ENCODE measurements around the gene CTU2. TPM values are rescaled to one million over a fixed set of nuclear protein-coding genes. Genes with fewer than 3 reads are reported as not detected.

The CTU2 gene
- total and polyA plus RNA-seq, 2 of the 8 experiments (the other 6 are each of a cell fraction or from before 2014, with no cell fraction given) = 32.7 to 42.9 TPM

DNA sequence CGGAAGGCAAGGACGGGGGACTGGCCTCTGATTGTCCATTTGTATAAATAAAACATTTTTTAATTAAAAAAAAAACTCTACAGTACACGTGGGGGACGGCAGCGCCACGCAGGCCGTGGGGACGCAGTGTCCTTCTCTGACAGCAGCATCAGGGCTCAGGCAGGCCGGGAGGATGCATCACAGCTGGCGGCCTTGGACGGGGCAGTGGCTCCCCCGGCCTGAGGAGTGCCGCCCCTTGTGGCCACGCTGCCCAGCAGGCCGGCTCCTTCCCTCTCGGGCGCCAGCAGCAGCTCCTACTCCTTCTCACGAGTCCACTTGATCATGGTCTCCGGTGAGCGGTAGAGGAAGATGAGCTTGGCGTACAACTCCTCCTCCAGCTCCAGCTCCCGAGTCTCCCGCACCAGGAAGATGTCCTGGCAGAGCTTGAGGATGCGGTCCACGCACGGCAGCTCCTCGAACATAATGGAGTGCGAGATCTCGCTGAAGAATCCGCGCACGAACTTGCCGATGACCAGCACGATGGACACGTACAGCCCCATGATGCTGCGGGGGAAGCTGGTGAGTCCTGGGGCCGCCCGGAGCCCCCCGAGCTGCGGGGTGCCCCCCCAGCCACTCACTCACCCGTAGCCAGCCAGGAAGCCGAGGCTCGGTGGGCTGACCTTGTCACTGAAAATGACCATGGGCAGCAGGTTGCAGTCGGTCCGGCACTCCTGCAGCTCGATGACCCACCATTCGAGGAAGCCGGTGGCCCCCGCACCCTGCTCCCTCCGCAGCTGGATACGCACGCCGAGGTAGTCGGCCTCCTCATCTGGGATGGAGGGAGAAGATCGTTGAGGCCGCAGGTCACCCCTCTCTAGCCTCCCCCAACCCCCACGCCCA lies 9.2 kb downstream of the CTU2 start:
- Histone ChIP-seq H3K23ac (ENCODE audit: insufficient read length) (no peak overlapping the region), H3K4me3 (ENCODE audit: extremely low read depth in 1 of 4, insufficient read depth in 2 of 4, low read depth in 3 of 4, low read length in 4 of 4) (no peak overlapping the region), H3K23me2 (ENCODE audit: low read depth, low read length) (no peaks in the 10 kb centered on the region), H3K36me3 (ENCODE audit: control insufficient read depth in 2 of 4, insufficient read depth in 4 of 4, low read length in 3 of 4) (peaks cover 4 to 33% (median 20%) of the 10 kb centered on the region in 4 experiments; a peak in 5 of 8 replicates), H2BK12ac (ENCODE audit: low read depth, low read length) (no peak overlapping the region), H3K4ac (replicated peaks; ENCODE audit: insufficient read length, low read depth, low read length) (no peak overlapping the region), H2AK5ac (ENCODE audit: low read depth, low read length) (no peak overlapping the region), H4K5ac (ENCODE audit: insufficient read length, low read depth, low read length) (no peak overlapping the region), H2BK120ac (replicated peaks; ENCODE audit: low read depth, low read length) (no peak overlapping the region), H3K27ac (ENCODE audit: low read depth, low read length) (no peak overlapping the region), H3K14ac (ENCODE audit: insufficient read length) (no peak overlapping the region), H4K20me1 (replicated peaks in 1 of 2; ENCODE audit: control insufficient read depth in 1 of 2, insufficient read depth in 2 of 2, low read length in 2 of 2) (peaks cover 6 to 16% of the 10 kb centered on the region in 2 experiments), H3K18ac (ENCODE audit: extremely low read depth, low read length) (no peak overlapping the region), H3K56ac (replicated peaks; ENCODE audit: insufficient read length, low read depth, low read length) (no peak overlapping the region), H3K4me2 (ENCODE audit: insufficient read depth in 1 of 2, low read depth in 2 of 2, low read length in 2 of 2) (no peak overlapping the region), H2BK5ac (ENCODE audit: low read depth, low read length) (no peak overlapping the region), H2BK20ac (ENCODE audit: low read length) (no peak overlapping the region), H3K9ac (replicated peaks in 1 of 4; ENCODE audit: extremely low read depth in 1 of 4, low read depth in 3 of 4, low read length in 3 of 4) (no peak overlapping the region), H3K79me1 (ENCODE audit: low read depth, low read length) (peaks cover 4% of the 10 kb centered on the region), H3K79me2 (ENCODE audit: control insufficient read depth in 1 of 2, insufficient read depth in 2 of 2, low read length in 2 of 2) (no peaks in the 10 kb centered on the region), H3K9me3 (ENCODE audit: insufficient read depth in 2 of 2, low read depth in 1 of 2, low read length in 1 of 2) (no peaks in the 10 kb centered on the region), H4K8ac (ENCODE audit: extremely low read depth, insufficient read depth, low read length) (no peak overlapping the region; the same call in 1 of the 2 replicates), H3K27me3 (replicated peaks in 1 of 4; ENCODE audit: control insufficient read depth in 3 of 4, extremely low read depth in 1 of 4, insufficient read depth in 3 of 4, low read length in 3 of 4) (no peaks in the 10 kb centered on the region), H3K4me1 (replicated peaks in 1 of 4; ENCODE audit: control insufficient read depth in 3 of 4, insufficient read depth in 4 of 4, low read length in 3 of 4) (peaks cover 0 to 3% (median 0%) of the 10 kb centered on the region in 4 experiments; a peak in 1 of 7 replicates), H2AFZ (ENCODE audit: low read length) (no peak overlapping the region), H2BK15ac (ENCODE audit: low read length) (no peak overlapping the region), H4K91ac (replicated peaks; ENCODE audit: insufficient read length, low read length) (no peak overlapping the region)
- FAIRE-seq (no peak), DNase-seq (ENCODE audit: low read depth in 1 of 2, low spot score in 2 of 2) (no peak)
- WGBS, 2 experiments (ENCODE audit: extremely low coverage in 1 of 2, insufficient coverage in 1 of 2, insufficient read length in 1 of 2, insufficient replicate concordance in 2 of 2, low coverage in 1 of 2, low lambda C conversion rate in 2 of 2, missing lambda C conversion rate in 1 of 2) = 97% methylated on average over 49 of the region's 57 CpGs; no CpG with 5 or more reads in 1 of the 2 experiments
- CTCF ChIA-PET (ENCODE audit: partially characterized antibody) = interaction anchor here (1.2 to 3.0 kb wide), 6 partner anchors 9 to 87 kb away, joined by 3 to 16 read pairs (median 6); partner anchors contain the start of genes CTU2 and RNF166
- no peak for TF ChIP-seq POLR2AphosphoS5 (IDR thresholded peaks at IDR 0.05; ENCODE audit: low read depth, low read length)
- no peak for TF ChIP-seq HDAC6 (IDR thresholded peaks at IDR 0.05; ENCODE audit: low read depth, low read length)
- TF ChIP-seq EP300 (IDR thresholded peaks at IDR 0.05; ENCODE audit: borderline replicate concordance in 1 of 2, low read depth in 2 of 2, low read length in 2 of 2) = no peak
- TF ChIP-seq TAF1 (IDR thresholded peaks at IDR 0.05; ENCODE audit: low read depth, low read length) = no peak
- TF ChIP-seq, protein P1, sequence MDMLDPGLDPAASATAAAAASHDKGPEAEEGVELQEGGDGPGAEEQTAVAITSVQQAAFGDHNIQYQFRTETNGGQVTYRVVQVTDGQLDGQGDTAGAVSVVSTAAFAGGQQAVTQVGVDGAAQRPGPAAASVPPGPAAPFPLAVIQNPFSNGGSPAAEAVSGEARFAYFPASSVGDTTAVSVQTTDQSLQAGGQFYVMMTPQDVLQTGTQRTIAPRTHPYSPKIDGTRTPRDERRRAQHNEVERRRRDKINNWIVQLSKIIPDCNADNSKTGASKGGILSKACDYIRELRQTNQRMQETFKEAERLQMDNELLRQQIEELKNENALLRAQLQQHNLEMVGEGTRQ (IDR thresholded peaks at IDR 0.05; ENCODE audit: low read length) = no peak
- no peak for TF ChIP-seq SAP30 (IDR thresholded peaks at IDR 0.05; ENCODE audit: insufficient read depth, insufficient replicate concordance, low read length)
- TF ChIP-seq RAD21 (IDR thresholded peaks at IDR 0.05 in 1 of 2, conservative IDR thresholded peaks at IDR 0.05 in 1 of 2; ENCODE audit: low read depth in 2 of 2, low read length in 2 of 2) = no peak
- no peak for TF ChIP-seq JUN (IDR thresholded peaks at IDR 0.05; ENCODE audit: low read depth, low read length)
- POLR2A ChIA-PET (ENCODE audit: partially characterized antibody) = interaction anchor here (1.3 to 1.8 kb wide), 4 partner anchors 8 to 19 kb away, joined by 3 to 8 read pairs (median 4); partner anchors contain the start of genes CTU2 and RNF166

All from H1 (cell line).